ENCODE data around the gene CEP164. TPM values are rescaled to one million over a fixed set of nuclear protein-coding genes. Genes with fewer than 3 reads are reported as not detected.
A peak's percentile ranks its signal among the peaks of the same experiment; 100 is the strongest.

CEP164 gene
- total and polyA plus RNA-seq, 9 of the 15 experiments (the other 6 are each of a cell fraction or from before 2014, with no cell fraction given) = 2.1 to 16.5 (median 10.4) TPM

GRCh38 chr11:117449111-117449693, 121.5 kb downstream of the CEP164 start:
- no peaks in the 10 kb centered on the region for H3K9me1 ChIP-seq (ENCODE audit: control insufficient read depth, insufficient read depth, low read length)
- no peaks in the 10 kb centered on the region for H3K36me3 ChIP-seq (ENCODE audit: control insufficient read depth, insufficient read depth, low read length)
- DNase-seq (ENCODE audit: extremely low read depth in 1 of 4, low spot score in 3 of 4) = no peak
- CTCF ChIA-PET (ENCODE audit: low intra/inter-chr PET ratio) = no interaction called here
- no peak for FAIRE-seq
- H3K4me1 ChIP-seq (replicated peaks in 1 of 2; ENCODE audit: control insufficient read depth in 2 of 2, insufficient read depth in 2 of 2, low read length in 2 of 2) = no peaks in the 10 kb centered on the region; a peak in 1 of 5 replicates
- no peak overlapping the region for H3K4me3 ChIP-seq
- TF ChIP-seq TRIM24 (IDR thresholded peaks at IDR 0.05) = 0 out of 4 replicates have a peak, but pooled peaks of 1 of the 2 experiments have one; percentile 29
- no peak for TF ChIP-seq NRF1 (conservative IDR thresholded peaks at IDR 0.05 in 1 of 2, IDR thresholded peaks at IDR 0.05 in 1 of 2)
- no peak for TF ChIP-seq ATF1 (CRISPR knock-in tag; IDR thresholded peaks at IDR 0.05)
- TF ChIP-seq ATF1 (tag; IDR thresholded peaks at IDR 0.05) = no peak
- no peak overlapping the region for H3K9ac ChIP-seq (ENCODE audit: insufficient read depth in 1 of 2, low read depth in 2 of 2, low read length in 2 of 2)
- H4K20me1 ChIP-seq (replicated peaks; ENCODE audit: control insufficient read depth, insufficient read depth, low read length) = no peaks in the 10 kb centered on the region; the same call in 1 of the 2 replicates
- no peak overlapping the region for H3K27ac ChIP-seq (ENCODE audit: extremely low read depth, low read depth, low read length)
- no peak overlapping the region for H2AFZ ChIP-seq (ENCODE audit: low read depth, low read length)
- peaks cover 4 to 32% of the 10 kb centered on the region in 2 experiments; a peak in 2 of 5 replicates for H3K27me3 ChIP-seq (ENCODE audit: control insufficient read depth in 2 of 2, insufficient read depth in 2 of 2, low read length in 2 of 2)
- in situ Hi-C loops (cut with MboI) (loop anchor here (10.0 kb wide), 1 partner anchor 356 kb away; no protein-coding TSS in a partner anchor), intact Hi-C loops (cut with micrococcal nuclease) (no loop called here)
- peaks cover 3% of the 10 kb centered on the region; the same call in 1 of the 2 replicates for H3K9me3 ChIP-seq (replicated peaks; ENCODE audit: control insufficient read depth, insufficient read depth, low read depth, low read length)
- no peak overlapping the region for H3K4me2 ChIP-seq (ENCODE audit: insufficient read depth, low read length)
- POLR2A ChIA-PET = interaction anchor here (0.7 kb wide), 1 partner anchor 304 kb away, joined by 3 read pairs; no protein-coding TSS in a partner anchor
- ATAC-seq = no peak
- BruUV-seq (replicated peaks) = no TSS peak
- WGBS (ENCODE audit: insufficient coverage, low coverage, missing lambda C conversion rate) = 0% methylated on average over 8 of the region's 9 CpGs
- H3K79me2 ChIP-seq (ENCODE audit: control insufficient read depth, insufficient read depth, low read length) = no peaks in the 10 kb centered on the region

DNA sequence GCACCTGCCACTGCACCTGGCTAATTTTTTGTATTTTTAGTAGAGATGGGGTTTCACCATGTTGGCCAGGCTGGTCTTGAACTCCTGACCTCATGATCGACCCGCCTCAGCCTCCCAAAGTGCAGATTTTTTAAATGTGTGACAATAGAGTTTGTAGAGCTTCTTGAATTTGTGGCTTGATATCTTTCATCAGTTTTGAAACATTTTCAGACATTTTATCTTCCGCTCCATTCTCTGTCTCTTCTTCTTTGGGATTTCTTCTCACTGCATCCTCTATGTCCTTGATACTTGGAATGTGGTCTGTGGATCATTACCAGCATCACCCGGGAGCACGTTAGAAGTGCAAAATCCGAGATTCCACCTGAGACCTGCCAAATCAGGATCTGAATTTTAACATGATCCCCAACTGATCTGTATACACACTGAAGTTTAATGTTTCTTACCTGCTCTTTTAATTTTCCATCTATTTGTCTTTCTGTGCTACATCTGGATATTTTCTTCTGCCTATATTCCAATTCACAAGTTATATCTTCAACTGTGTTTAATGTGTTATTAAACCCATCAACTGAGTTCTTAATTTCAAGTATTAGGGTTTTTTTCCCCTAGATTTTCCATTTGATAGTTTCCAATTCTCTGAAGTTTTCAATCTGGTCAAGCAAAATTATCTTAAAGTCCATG, 126.4 kb downstream of the CEP164 start:
- Histone ChIP-seq H3K27ac (ENCODE audit: extremely low read depth, low read depth, low read length) (no peak overlapping the region), H3K9ac (ENCODE audit: insufficient read depth in 1 of 2, low read depth in 2 of 2, low read length in 2 of 2) (no peak overlapping the region), H3K4me3 (no peak overlapping the region), H4K20me1 (replicated peaks; ENCODE audit: control insufficient read depth, insufficient read depth, low read length) (no peaks in the 10 kb centered on the region), H3K79me2 (ENCODE audit: control insufficient read depth, insufficient read depth, low read length) (no peaks in the 10 kb centered on the region), H3K4me2 (ENCODE audit: insufficient read depth, low read length) (no peak overlapping the region), H3K27me3 (ENCODE audit: control insufficient read depth in 2 of 2, insufficient read depth in 2 of 2, low read length in 2 of 2) (peaks cover 15 to 45% of the 10 kb centered on the region in 2 experiments; a peak in 4 of 5 replicates), H3K9me3 (replicated peaks; ENCODE audit: control insufficient read depth, insufficient read depth, low read depth, low read length) (peaks cover 3% of the 10 kb centered on the region; the same call in 1 of the 2 replicates), H3K9me1 (ENCODE audit: control insufficient read depth, insufficient read depth, low read length) (no peaks in the 10 kb centered on the region), H3K4me1 (replicated peaks in 1 of 2; ENCODE audit: control insufficient read depth in 2 of 2, insufficient read depth in 2 of 2, low read length in 2 of 2) (no peaks in the 10 kb centered on the region; a peak in 2 of 5 replicates), H2AFZ (ENCODE audit: low read depth, low read length) (no peak overlapping the region), H3K36me3 (ENCODE audit: control insufficient read depth, insufficient read depth, low read length) (no peaks in the 10 kb centered on the region)
- DNase-seq (ENCODE audit: extremely low read depth in 1 of 4, low spot score in 3 of 4) (no peak), ATAC-seq (no peak), FAIRE-seq (no peak)
- CTCF ChIA-PET (ENCODE audit: low intra/inter-chr PET ratio) = no interaction called here
- WGBS (ENCODE audit: insufficient coverage, low coverage, missing lambda C conversion rate) = 3% methylated on average over 6 of the region's 6 CpGs
- in situ Hi-C loops (cut with MboI) (no loop called here), intact Hi-C loops (cut with micrococcal nuclease) (no loop called here)
- POLR2A ChIA-PET = no interaction called here
- BruUV-seq (replicated peaks) = no TSS peak
- no peak for TF ChIP-seq SRSF1 (IDR thresholded peaks at IDR 0.05; ENCODE audit: low read depth, low read length)
- TF ChIP-seq NCOR1 (IDR thresholded peaks at IDR 0.05) = no peak
- no peak for TF ChIP-seq HMBOX1 (IDR thresholded peaks at IDR 0.05)
- no peak for TF ChIP-seq ZBTB5 (IDR thresholded peaks at IDR 0.05)
- TF ChIP-seq SPI1 (IDR thresholded peaks at IDR 0.05; ENCODE audit: borderline replicate concordance, low read depth, low read length) = no peak
- no peak for TF ChIP-seq WHSC1 (IDR thresholded peaks at IDR 0.05; ENCODE audit: low read length)
- TF ChIP-seq ZC3H8 (IDR thresholded peaks at IDR 0.05) = no peak
- no peak for TF ChIP-seq ZNF699 (CRISPR knock-in tag; IDR thresholded peaks at IDR 0.05; ENCODE audit: insufficient replicate concordance)
- no peak for TF ChIP-seq ADNP (tag; IDR thresholded peaks at IDR 0.05)
- no peak for TF ChIP-seq CC2D1A (IDR thresholded peaks at IDR 0.05)
